ENCODE data around the gene PCNX2.

PCNX2 gene, protein sequence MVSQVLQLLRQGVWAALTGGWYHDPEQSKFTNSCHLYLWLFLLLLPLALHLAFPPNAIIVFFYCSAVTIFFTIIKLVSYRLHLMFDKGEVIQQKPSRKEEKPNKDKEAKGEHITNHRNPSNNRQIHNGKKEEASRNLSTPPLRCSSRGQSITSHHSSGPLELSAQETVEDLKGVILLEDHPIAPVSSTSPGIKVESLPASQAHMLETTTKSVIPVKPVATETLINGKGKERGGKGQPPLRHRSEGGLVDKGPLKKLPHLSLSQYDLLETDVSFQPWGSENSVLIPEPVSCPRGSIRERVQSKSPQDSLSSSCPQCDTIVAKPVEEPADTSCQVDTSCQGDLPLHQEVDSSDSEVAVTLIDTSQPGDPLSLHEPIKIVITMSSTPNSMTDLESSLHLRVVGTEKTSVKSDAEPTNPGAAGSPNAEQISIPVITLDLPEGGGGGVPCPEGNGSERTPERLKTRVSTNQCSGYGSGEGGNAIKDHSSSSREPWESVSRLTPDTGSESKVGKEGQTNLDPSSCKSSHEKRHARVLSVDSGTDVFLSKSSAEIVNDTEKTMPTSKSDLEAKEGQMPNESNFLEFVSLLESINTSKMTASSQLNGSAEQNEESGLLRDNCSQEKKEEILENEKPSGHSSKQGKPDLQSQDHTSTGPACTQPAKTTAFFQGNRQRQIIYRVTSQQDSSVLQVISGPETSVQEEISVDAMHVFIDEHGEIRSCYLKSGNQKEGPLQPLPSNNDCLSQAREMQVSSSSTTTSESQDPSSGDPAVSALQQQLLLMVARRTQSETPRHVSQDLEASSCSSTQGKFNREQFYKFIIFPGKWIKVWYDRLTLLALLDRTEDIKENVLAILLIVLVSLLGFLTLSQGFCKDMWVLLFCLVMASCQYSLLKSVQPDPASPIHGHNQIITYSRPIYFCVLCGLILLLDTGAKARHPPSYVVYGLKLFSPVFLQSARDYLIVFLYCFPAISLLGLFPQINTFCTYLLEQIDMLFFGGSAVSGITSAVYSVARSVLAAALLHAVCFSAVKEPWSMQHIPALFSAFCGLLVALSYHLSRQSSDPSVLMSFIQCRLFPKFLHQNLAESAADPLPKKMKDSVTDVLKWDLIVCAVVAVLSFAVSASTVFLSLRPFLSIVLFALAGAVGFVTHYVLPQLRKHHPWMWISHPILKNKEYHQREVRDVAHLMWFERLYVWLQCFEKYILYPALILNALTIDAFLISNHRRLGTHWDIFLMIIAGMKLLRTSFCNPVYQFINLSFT (N-terminal part only)
- 98.4 to 195 (median 165) reads per million in 4 experiments for total RNA-seq

DNA sequence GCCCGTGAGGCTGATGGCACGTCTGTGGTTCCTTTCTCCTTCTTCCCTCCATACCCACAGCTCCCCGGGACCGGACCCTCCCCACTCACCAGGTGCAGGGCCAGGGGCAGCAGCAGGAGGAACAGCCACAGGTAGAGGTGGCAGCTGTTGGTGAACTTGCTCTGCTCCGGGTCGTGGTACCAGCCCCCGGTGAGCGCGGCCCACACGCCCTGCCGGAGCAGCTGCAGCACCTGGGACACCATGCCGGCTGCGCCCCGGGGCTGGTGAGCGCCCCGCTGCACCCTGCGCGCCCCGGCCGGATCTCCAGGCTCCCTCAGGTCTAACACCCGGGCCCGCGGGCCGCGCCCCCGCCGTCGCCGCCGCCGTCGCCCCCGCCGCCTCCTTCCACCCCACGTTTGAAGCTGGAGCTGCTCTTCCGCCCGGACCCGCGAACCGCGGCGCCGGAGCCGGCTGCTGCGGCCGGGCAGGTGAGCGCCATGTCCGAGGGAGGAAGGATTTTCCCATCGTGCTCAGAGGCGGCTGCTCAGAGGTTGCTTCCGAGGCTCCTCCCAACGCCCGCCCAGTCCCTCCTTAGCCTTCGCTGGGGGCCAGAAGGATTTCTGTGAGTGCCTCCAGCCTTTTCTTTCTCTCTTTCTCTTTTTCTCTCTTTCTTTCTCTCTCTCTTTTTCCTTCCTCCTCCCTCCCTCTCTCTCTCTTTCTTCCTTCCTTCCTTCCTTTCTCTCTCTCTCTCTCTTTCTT lies at the start of gene PCNX2:
Gene PCNX2 (minus strand): TSS at position 489 of the 738 bp plus-strand sequence. CDS start 247 bp downstream, at position 242.
- DNase-seq, result peak; percentile 10

DNA sequence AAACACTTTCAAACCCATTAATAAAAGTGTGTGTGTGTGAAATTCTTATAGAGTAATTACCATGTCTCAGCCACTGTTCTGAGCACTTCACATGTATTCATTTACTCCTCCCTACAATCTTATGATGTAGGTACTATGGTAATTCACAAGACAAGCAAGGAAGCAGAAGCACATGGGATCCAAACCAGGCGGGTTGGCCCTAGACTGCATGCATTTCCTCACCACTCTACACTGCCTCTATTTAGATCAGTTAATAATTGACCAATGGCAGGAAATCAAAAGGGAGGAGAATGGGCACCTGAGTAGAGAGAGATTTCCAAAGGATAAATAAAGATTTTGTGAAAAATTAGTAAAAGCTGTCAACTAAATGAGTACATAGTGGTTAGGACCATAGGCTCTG lies 47.7 kb upstream of the PCNX2 start:
- DNase-seq, result no peak

DNA sequence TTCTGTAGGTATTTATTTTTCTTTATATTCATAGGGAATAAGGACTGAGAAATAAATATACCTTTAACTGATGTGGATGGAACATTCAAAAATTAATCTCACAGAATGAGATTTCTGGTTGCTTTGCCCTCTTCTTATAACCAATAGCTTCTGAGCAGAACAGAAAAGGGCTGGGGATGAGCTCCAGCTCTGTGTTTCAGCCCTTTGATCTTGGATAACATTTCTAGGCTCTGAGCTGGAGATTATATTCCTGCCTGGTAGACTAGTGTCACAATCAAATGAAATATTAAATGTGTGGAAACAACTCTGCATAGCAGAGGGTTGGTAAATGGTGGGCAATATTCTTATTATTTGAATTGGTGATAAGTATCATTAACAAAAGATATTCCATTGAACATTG lies 46.6 kb upstream of the PCNX2 start:
- no peak for DNase-seq

DNA sequence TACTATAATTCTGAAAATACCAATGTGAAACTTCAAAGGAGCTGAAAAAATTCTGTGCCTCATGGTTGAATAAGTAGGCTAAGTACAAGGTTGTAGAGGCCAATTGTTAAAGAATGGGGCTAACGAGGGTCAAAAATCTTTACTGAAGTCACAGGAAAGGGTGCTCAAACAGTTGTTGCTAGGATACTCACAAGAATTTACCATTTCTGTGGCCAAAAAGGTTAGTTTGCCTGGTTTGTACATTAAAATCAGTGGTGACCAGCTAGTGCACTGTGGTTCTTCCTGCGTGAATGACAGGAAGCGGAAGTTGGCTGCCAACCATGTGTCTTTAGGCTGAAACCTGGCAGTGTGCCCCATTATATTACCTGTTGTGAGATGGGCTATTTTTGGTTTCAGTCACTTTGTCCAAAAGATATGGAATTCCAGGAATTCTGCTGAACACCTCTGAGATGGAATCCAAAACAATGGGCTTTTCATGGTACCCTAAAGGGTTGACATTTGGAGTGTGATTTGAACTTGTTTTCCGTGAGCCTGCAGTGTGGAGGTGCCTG lies 45.5 kb upstream of the PCNX2 start:
- DNase-seq, result no peak

DNA sequence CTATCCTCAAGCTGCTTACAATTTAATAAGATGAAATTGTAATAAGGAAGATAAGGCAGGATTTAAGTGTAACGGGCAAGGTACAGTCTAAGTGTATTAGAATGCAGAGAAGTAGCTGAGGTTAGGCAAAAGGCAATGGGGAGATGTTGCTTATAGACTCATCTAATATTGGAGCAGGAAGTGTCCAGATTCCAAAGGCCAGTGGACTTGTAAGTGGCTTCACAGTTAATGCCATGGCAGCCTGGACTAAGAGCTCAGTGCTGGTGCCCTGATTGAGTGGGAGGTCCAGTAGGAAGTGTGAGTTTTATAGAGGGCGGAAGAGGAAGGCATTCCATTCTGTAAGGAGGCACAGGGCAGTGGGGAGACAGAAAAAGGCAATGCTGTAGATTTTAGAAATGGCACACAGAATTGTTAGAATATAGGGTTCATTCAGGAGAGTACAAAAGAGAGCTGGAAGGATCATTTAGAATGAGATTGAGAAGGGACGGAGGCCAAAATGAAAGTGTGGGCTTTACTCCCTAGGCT lies 44.6 kb upstream of the PCNX2 start:
- DNase-seq, result no peak

- no peak for DNase-seq
Observed at GRCh38 chr1:233338102-233338501, 42.6 kb upstream of the PCNX2 start.

DNA sequence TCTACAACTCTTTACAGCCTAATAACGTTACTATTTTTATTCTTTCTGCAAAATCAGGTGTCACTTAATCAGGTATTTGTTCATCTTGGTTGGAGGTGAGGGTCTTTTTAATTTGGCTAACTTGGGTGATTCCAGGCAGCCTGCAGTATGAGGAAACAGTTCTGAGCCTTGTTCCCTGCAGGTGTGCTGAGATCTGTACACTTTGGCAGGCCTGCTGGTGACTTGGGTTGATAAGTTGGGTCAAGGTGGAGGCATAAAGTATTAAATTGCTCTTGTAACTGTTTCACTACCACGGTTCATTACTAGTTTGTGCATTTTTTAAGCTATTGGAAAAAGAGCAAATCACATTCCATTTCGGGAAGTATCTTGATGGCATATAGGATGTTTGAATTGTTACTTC lies 42.0 kb upstream of the PCNX2 start:
- no peak for DNase-seq

DNA sequence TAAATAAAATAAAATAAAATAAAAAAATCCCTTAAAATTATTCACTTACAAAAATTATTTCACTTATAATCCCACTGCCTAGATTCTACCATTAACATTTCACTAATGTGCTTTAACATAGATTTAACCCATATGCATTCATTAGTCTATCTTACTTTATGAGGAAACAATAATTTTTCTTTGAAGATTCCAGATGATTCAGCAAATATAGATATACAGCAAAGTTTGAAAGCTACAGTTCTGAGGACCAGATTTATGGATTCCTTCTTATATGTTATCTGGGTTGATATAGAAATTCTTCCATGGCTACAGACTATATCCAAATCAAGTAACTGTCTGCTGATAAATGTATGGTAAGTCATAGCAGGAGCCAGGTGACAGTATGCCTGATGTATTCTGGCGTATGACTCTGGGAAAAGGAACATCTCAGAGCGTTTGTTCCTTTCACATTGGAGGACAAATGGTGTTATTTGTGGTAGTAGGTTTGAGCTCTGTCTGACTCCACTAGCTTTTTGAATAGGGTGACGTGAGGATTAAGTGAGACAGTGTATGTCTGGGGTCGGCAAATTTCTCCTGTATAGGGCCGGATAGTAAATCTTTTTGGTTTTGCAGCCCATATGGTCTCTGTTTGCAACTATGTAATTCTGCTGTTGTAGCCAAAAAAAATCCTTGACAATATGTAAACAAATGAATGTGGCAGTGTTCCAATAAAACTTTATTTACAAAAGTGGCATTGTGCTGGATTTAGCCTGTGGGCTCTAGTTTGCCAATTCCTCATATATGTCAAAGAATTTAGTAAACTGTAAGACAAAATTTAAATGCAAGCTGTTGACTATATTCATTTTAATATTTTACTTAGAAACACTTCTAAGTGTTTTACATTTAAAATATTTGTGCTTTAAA lies 41.3 kb upstream of the PCNX2 start:
- DNase-seq, result no peak

DNA sequence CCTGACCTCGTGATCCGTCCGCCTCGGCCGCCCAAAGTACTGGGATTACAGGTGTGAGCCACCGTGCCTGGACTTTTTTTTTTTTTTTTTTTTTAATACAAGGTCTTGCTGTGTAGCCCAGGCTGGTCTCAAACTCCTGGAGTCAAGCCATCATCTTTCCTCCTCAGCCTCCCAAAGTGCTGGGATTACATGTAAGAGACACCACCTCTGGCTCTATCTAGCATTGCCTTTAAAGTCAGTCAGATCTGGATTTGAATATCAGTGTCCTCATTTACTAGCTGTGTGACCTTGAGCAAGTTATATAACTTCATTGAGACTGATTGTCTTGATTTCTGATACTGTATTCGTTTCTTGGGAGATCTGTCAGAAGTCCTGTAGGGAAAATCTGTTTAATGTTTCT lies 38.6 kb upstream of the PCNX2 start:
- no peak for DNase-seq

- DNase-seq, result no peak
Observed at GRCh38 chr1:233333086-233333485, 37.6 kb upstream of the PCNX2 start.

GRCh38 chr1:233331676-233332519 lies 36.4 kb upstream of the PCNX2 start:
- DNase-seq, result no peak

GRCh38 chr1:233328142-233328921 lies 32.8 kb upstream of the PCNX2 start:
- no peak for DNase-seq

- DNase-seq, result no peak
Observed at GRCh38 chr1:233327651-233328141, 32.2 kb upstream of the PCNX2 start, which contains the start of gene MAP3K21. TSS of gene MAP3K21 (plus strand) at chr1:233327724. CDS start at chr1:233328029, 305 bp downstream.

DNA sequence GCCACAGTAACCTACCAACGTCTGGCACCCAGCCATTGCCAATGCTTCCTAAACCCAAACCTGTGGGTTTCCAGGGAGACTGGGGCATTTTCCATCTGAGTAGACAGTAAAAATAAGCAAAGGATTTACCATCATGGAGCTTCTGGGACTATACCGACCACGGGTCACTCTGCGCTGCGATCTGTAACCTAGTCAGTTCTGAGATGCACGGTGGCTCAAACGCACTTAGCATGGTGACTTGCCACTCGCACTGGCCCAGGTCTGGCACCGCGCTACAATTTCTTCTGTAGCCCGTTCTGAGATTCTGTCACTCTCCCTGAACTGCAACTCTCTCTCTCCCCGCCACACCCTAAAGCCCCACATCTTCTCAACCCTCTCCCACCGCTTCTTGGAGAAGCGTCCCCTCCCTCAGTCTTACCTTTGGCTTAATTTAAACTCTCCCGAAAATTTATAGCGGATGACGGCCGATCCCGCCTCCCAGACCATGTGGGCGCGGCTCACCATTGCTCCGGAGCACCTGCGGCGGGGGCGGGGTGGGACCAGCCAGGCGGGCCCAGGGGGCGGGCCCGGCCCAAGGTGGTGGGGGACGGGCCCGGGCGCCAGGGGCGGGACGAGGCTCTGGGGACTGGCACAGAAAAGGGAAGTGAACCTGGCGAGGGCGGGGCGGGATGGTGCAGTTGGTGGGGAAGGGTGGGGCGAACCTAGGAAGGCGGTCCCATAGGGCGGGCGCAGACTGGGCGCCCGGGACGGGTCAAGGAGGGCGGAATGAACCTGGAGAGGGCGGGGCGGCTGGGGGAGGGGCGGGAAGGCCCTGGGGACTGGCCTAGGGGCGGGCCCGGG lies 31.5 kb upstream of the PCNX2 start:
- DNase-seq, result peak; percentile 67

DNA sequence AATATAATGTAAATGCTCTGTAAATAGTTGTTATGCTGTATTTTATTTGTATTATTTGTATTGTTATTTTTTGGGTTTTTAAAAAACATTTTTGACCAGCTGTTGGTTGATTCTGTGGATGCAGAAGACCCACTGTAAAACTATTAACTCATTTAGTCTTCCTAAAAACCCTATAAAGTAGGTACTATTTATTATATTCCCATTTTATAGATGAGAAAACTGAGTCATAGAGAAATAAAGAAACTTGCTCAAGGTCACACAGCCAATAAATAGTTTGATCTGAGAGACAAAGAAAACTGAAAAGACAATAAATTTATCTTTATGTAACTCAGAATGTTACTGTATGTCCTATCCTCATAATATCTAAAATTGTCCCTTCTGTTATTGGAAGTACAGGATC lies 30.8 kb upstream of the PCNX2 start:
- no peak for DNase-seq

DNA sequence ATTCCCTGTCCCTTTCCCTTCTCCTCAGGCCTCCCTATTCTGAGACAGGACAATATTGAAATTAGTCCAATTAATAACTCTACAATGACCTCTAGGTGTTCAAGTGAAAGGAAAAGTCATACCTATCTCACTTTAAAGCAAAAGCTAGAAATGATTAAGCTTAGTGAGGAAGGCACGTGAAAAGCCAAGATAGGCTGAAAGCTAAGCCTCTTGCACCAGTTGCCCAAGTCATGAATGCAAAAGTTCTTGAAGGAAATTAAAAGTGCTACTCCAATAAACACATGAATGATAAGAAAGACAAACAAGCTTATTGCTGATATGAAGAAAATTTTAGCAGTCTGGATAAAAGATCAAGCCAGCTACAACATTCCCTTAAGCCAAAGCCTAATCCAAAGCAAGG lies 28.2 kb upstream of the PCNX2 start:
- DNase-seq, result no peak

GRCh38 chr1:233320023-233320422 lies 24.5 kb upstream of the PCNX2 start:
- no peak for DNase-seq

- no peak for DNase-seq
Observed at GRCh38 chr1:233319272-233319671, 23.7 kb upstream of the PCNX2 start.

Measured in effector CD8-positive, alpha-beta T cell (primary cell).